GM18861 (cell line): ENCODE measurements around the gene FGD5.
"Not testable (repeated sequence)": the region's sequence is repeated elsewhere in the genome, so short reads cannot be mapped to it uniquely, and the experiment has no call there.

Source experiments
- ATAC-seq: cut with Tn5 transposase; IDR thresholded peaks from one replicate; pipeline ENCODE4 v1.9.1; 2021; ENCODE audit not compliant: unreplicated experiment

Gene FGD5

GRCh38 chr3:14900881-14901873, 82.4 kb downstream of the FGD5 start:
- no peak for ATAC-seq

- no peak for ATAC-seq
Observed at GRCh38 chr3:14902719-14903118, 84.0 kb downstream of the FGD5 start.

- not testable (repeated sequence) for ATAC-seq
Observed at GRCh38 chr3:14903501-14903900, 84.7 kb downstream of the FGD5 start.

DNA sequence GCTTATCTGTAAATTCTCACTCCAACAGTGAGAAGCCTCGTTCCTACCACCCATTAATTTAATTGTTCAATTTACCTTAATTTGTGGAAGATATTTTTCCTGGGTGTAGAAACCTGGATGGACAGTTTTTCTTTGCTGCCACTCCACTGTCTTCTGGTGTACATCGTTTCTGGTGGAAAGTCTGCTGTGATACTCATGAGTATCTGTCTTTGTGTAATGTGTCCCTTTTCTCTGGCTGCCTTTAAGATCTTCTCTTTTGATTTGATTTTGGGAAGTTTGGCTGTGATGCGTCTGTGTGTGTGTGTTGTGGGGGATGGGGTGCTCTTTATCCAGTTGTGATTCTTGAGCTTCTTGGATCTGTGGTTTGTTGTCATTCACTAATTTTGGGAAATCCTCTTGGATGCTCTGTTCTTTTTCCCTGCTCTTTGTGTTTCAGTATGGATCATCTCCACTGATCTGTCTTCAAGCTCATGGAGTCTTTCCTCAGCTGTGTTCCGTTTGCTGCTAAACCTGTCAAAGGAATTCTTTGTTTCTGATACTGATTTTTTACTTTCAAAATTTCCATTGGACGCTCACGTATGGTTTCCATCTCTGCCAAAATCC, 86.4 kb downstream of the FGD5 start:
- ATAC-seq = no peak

GRCh38 chr3:14906355-14906971, 87.7 kb downstream of the FGD5 start:
- ATAC-seq = no peak

DNA sequence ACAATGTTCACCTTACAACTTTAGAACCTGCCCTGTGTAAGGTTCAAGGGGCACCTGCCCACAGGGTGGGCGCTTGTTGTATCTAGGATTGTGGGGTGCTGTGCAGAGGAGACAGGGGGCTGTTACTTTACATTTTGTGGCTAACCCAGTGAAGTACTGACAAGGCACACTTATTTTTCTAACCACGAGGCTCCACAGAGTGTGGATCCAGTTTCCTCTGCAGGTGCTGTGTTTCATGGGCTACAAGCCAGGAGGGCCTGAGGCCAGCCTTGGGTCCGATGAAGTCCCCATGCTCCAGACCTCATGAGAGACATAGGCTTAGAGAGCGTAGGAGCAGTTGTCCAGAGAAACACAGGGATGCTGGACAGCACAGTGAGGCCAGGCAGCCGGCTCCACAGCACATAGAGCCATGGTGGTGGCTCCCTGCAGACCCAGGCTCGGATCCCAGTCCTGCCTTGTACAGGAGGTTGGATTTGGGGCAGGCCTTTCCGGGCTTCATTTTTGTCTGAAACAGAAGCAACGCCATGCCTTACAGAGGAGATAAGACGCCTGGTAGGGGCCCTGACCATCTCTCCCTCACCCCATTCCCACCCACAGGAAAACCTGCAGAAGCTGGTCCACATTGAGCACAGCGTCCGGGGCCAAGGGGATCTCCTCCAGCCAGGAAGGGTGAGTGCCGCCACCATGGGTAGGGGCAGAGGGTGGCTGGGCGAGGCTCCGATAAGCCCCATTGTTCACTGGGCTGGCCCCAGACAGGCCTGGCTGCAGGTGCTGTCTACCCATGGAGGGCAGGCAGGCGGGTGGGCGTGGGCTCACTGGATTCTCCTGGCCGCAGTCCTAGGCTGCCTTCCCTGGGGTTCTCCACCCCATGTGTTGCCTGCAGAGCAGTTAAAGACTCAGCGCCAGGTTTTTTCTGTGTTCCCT, 88.5 kb downstream of the FGD5 start:
- no peak for ATAC-seq

DNA sequence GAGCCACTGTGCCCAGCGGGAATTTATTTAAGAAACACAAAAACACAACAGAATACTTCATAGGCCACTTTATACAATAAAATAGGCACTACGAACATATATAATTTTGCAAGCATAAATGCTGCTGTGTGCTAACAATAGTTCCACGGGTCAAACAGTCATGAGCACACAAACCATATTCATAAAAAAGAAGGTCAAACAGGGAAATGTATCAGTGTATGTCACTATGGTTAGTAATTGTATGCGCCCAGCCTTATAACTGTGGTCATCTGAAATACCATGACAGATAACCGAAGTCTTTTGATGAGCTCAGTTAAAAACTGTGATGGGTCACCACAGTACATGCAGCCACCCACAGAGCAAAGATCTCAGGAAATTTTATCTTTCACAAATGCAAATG, 90.5 kb downstream of the FGD5 start:
- ATAC-seq = no peak

GRCh38 chr3:14911651-14912050, 92.9 kb downstream of the FGD5 start:
- ATAC-seq = no peak

GRCh38 chr3:14913071-14913925, 94.5 kb downstream of the FGD5 start:
- no peak for ATAC-seq

DNA sequence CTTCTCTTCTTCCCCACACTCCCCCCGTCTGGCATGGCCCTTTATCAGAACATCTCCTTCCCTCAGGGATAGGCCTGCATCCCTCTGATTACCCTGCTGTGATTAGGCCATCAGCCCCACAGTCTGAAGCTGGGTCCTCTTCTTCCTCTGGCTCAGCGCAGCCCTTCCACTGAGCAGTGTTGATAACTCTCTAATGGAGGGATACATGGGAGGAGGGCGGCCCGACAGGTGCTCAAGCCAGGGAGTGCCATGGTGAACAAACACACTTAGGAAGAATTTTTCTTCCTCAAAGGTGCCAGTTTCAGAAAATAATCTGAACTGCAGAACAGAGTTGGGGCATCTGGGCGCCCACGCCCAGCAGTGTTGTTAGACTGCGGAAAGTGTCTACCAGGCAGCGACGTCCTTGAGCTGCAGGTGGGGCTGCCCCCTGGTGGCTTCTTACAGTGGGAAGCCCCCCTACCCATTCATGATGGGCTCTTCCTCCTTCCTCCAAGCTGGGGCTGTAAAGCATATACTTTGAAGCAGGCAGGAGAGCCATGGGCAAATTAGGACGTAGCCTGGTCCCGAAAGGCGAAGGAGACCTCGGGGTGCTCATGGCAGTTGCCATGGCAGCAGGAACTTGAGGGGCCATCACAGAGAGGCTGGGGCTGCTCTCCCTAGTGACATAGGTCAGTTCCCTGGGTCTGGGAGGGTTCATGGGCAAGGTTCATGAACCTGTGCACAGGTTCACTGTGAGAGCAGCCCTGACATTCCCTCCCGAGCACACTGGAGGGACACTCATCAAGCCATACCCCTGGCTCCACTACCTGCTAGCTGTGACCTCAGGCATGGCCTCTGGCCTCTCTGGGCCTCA, 95.4 kb downstream of the FGD5 start:
- no peak for ATAC-seq

- no peak for ATAC-seq
Observed at GRCh38 chr3:14914779-14915117, 96.0 kb downstream of the FGD5 start.

DNA sequence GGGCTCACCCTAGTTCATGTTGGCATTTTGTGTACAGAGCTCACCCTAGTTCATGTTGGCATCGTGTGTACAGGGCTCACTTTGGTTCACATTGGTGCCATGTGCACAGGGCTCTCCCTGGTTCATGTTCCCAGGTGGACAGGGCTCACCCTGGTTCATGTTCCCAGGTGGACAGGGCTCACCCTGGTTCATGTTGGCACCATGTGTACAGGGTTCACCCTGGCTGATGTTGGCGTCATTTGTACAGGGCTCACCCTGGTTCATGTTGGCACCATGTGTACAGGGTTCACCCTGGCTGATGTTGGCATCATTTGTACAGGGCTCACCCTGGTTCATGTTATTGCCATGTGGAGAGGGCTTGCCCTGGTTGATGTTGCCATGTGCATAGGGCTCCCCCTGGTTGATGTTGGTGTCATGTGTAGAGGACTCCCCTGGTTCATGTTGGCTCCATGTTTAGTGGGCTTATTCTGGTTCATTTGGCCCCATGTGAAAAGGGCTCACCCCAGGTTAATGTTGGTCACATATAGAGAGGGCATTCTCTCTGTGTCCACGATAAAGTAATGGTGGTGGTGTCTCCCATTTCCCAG, 97.0 kb downstream of the FGD5 start:
- ATAC-seq = no peak

GRCh38 chr3:14918356-14918860, 99.6 kb downstream of the FGD5 start:
- ATAC-seq = no peak

GRCh38 chr3:14920536-14920935, 101.8 kb downstream of the FGD5 start:
- ATAC-seq = no peak

DNA sequence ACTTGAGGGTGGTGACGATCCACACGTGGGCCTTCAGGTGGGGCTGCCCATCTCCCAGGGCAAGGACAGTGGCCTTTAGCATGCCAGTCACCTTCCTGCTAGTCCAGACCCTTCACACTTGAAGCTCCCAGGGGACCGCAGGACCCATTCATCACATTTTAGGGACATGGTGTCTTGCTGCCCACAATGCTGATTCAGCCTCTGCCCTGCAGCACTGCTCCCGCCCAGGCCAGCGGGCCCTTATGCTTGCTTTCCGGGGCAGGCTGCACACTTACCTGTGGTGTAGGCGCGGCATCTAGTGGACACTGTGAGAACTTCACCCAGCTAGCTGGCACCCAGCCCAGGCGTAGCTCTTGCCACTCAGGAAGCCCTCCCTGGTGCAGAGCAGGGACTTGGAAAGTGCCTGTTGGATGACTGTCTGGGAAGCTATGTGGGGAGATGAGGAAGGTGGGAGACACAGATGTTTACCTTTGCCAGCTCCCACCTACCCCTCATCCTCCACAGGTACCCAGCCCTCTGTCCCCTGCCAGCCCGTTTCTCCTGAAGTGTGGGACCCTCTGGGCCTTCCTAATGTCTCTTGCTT, 102.4 kb downstream of the FGD5 start:
- ATAC-seq = peak; percentile 68

- ATAC-seq = no peak
Observed at GRCh38 chr3:14921811-14922705, 103.3 kb downstream of the FGD5 start.

- no peak for ATAC-seq
Observed at GRCh38 chr3:14922863-14923262, 104.1 kb downstream of the FGD5 start.
